Amniotic stem cell (primary cell): ENCODE measurements around the gene RSRC1.
A peak's percentile ranks its signal among the peaks of the same experiment; 100 is the strongest.
"Not testable (repeated sequence)": the region's sequence is repeated elsewhere in the genome, so short reads cannot be mapped to it uniquely, and the experiment has no call there.

Source experiments
- DNase-seq: peaks from one replicate; lab custom pipeline; 2025; lab: John Stamatoyannopoulos, UW

RSRC1 gene

GRCh38 chr3:158101335-158102241, 8.3 kb upstream of the RSRC1 start:
- no peak for DNase-seq

GRCh38 chr3:158102242-158103080, 7.4 kb upstream of the RSRC1 start:
- no peak for DNase-seq

- DNase-seq = no peak
These were observed 6.6 kb upstream of the RSRC1 start for GRCh38 chr3:158103081-158103886.

GRCh38 chr3:158103887-158104327, 6.0 kb upstream of the RSRC1 start:
- no peak for DNase-seq

- DNase-seq = no peak
These were observed 5.4 kb upstream of the RSRC1 start for GRCh38 chr3:158104431-158104921.

GRCh38 chr3:158105119-158105709, 4.7 kb upstream of the RSRC1 start:
- DNase-seq = peak; percentile 47

GRCh38 chr3:158105710-158106253, 4.1 kb upstream of the RSRC1 start:
- no peak for DNase-seq

- no peak for DNase-seq
These were observed 3.0 kb upstream of the RSRC1 start for GRCh38 chr3:158106766-158107471.

- DNase-seq = no peak
These were observed 2.1 kb upstream of the RSRC1 start for GRCh38 chr3:158107605-158108444.

GRCh38 chr3:158108445-158108985, 1.4 kb upstream of the RSRC1 start:
- DNase-seq = no peak

GRCh38 chr3:158109295-158109803, 540 bp upstream of the RSRC1 start:
- DNase-seq = no peak

- no peak for DNase-seq
These were observed 749 bp downstream of the RSRC1 start for GRCh38 chr3:158110658-158111018.

- no peak for DNase-seq
These were observed 2.0 kb downstream of the RSRC1 start for GRCh38 chr3:158111861-158112260.

GRCh38 chr3:158113595-158113994, 3.7 kb downstream of the RSRC1 start:
- DNase-seq = not testable (repeated sequence)

- no peak for DNase-seq
These were observed 10.4 kb downstream of the RSRC1 start for GRCh38 chr3:158120330-158120729.

GRCh38 chr3:158121295-158121694, 11.4 kb downstream of the RSRC1 start:
- no peak for DNase-seq

GRCh38 chr3:158122721-158123120, 12.8 kb downstream of the RSRC1 start:
- DNase-seq = not testable (repeated sequence)

GRCh38 chr3:158127250-158128219, 17.6 kb downstream of the RSRC1 start:
- no peak for DNase-seq
